ENCODE data around the gene WIPF2.

The WIPF2 gene

DNA sequence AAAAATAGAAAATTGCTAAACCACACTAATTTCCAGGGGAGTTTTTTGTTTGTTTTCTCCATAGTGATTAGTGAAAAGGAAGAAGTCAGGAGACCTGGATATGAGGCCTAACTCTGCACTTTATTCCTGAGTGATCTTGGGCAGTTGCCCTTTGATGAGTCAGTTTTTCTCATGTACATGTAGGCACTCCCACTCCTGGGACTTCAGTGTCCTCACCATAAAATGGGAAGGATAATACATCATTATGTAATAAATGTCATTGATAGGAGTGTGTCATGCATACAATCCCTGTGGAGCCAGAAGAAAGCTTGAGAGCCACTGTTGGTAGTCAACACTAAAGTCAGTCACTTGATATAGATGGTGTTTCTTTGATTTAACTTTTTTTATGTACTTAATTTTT is 32.5 kb downstream of the WIPF2 start:
- TF ChIP-seq, protein P1, sequence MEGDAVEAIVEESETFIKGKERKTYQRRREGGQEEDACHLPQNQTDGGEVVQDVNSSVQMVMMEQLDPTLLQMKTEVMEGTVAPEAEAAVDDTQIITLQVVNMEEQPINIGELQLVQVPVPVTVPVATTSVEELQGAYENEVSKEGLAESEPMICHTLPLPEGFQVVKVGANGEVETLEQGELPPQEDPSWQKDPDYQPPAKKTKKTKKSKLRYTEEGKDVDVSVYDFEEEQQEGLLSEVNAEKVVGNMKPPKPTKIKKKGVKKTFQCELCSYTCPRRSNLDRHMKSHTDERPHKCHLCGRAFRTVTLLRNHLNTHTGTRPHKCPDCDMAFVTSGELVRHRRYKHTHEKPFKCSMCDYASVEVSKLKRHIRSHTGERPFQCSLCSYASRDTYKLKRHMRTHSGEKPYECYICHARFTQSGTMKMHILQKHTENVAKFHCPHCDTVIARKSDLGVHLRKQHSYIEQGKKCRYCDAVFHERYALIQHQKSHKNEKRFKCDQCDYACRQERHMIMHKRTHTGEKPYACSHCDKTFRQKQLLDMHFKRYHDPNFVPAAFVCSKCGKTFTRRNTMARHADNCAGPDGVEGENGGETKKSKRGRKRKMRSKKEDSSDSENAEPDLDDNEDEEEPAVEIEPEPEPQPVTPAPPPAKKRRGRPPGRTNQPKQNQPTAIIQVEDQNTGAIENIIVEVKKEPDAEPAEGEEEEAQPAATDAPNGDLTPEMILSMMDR (conservative IDR thresholded peaks at IDR 0.05; ENCODE audit: control insufficient read depth, insufficient read depth, low read depth, low read length), result no peak
- H3K4me3 ChIP-seq (ENCODE audit: control insufficient read depth, low read depth, low read length), result no peak overlapping the region
- peak; percentile 96 for DNase-seq (ENCODE audit: low read depth)

DNA sequence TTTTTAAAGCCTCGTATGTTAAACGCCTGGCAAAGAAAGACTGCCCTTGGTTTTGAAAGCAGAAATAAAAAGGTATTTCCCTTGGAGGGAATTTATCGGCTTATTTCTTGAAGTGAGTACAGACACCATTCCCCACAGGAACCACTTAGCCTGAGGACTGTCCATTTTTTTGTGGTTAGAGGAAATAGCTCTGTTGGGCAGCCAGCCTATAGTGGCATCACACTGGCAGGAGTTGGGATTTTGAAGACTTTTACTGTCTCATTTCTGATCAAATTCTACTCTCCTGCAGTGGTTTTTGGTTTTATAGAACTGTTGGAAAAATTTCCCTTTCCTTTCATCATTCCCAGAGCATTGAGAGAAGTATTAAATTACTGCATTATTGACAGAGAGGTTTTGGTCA is 34.5 kb downstream of the WIPF2 start:
- no peak overlapping the region for H3K4me3 ChIP-seq (ENCODE audit: control insufficient read depth, low read depth, low read length)
- no peak for DNase-seq (ENCODE audit: low read depth)
- TF ChIP-seq, protein P1 (conservative IDR thresholded peaks at IDR 0.05; ENCODE audit: control insufficient read depth, insufficient read depth, low read depth, low read length), result no peak

DNA sequence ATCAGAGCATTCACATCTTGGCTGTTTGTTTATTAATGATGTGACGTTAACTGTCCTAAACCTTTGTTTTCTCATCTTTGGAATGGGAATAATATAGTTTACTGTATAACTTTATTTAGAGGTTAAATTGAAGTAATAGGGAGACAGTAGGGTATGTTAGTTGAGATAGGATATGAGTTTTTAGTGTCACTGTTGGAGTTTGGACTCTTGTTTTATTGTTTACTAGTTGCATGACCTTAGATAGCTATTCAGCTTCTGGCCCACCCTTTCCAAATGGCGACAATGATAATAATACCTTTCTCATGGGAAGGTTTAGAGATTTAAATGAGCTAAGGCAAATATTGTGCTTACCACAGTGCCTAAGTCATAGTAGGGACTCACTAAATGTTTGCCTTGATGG is 40.4 kb downstream of the WIPF2 start:
- TF ChIP-seq, protein P1 (conservative IDR thresholded peaks at IDR 0.05; ENCODE audit: control insufficient read depth, insufficient read depth, low read depth, low read length), result no peak
- no peak overlapping the region for H3K4me3 ChIP-seq (ENCODE audit: control insufficient read depth, low read depth, low read length)
- DNase-seq (ENCODE audit: low read depth), result no peak

DNA sequence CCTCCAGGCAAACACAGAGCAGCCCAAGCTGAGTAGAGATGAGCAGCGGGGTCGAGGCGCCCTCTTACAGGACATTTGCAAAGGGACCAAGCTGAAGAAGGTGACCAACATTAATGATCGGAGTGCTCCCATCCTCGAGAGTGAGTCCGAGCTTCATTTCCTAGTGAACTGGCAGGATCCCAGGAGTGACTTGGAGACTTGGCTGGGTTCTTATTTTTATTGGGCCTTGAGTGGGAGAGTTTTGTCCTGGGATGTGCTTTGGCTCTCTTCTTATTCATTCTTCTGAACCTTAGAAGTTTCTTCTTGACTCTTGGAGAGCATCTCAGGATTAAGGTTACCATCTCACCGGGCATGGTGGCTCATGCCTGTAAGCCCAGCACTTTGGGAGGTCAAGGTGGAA is 41.4 kb downstream of the WIPF2 start:
- TF ChIP-seq, protein P1 (conservative IDR thresholded peaks at IDR 0.05; ENCODE audit: control insufficient read depth, insufficient read depth, low read depth, low read length), result no peak
- DNase-seq (ENCODE audit: low read depth), result peak; percentile 30
- H3K4me3 ChIP-seq (ENCODE audit: control insufficient read depth, low read depth, low read length), result no peak overlapping the region

DNA sequence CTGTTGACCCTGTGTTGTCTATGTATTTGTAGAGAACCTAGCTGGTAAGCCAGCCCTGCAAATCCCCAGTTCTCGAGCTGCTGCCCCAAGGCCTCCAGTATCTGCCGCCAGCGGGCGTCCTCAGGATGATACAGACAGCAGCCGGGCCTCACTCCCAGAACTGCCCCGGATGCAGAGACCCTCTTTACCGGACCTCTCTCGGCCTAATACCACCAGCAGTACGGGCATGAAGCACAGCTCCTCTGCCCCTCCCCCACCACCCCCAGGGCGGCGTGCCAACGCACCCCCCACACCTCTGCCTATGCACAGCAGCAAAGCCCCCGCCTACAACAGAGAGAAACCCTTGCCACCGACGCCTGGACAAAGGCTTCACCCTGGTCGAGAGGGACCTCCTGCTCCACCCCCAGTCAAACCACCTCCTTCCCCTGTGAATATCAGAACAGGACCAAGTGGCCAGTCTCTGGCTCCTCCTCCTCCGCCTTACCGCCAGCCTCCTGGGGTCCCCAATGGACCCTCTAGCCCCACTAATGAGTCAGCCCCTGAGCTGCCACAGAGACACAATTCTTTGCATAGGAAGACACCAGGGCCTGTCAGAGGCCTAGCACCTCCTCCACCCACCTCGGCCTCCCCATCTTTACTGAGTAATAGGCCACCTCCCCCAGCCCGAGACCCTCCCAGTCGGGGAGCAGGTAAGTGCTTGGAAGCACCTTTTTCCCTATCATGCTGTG is 45.5 kb downstream of the WIPF2 start:
- DNase-seq (ENCODE audit: low read depth), result no peak
- no peak overlapping the region for H3K4me3 ChIP-seq (ENCODE audit: control insufficient read depth, low read depth, low read length)
- TF ChIP-seq, protein P1 (conservative IDR thresholded peaks at IDR 0.05; ENCODE audit: control insufficient read depth, insufficient read depth, low read depth, low read length), result no peak

DNA sequence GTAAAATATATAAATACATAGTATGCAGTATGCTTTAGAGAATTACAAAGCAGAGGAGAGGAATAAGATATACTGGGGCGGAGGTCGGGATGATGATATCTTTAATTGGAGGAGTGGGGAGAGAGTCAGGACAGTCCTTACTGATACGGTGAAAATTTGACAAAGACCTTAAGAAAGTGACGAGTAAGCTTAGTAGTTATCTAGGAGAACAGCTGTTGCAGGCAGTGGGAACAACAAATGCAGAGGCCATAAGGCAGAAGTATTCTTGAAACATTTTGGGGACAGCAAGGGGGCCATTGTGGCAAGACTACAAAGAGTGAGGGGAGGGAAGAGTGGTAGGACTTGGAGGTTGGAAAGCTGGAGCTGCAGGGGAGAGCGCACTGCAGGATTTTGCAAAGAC is 46.2 kb downstream of the WIPF2 start:
- TF ChIP-seq, protein P1 (conservative IDR thresholded peaks at IDR 0.05; ENCODE audit: control insufficient read depth, insufficient read depth, low read depth, low read length), result no peak
- no peak for DNase-seq (ENCODE audit: low read depth)
- no peak overlapping the region for H3K4me3 ChIP-seq (ENCODE audit: control insufficient read depth, low read depth, low read length)

Data from fibroblast of mammary gland (primary cell).